ENCODE measurements around the gene EPHA6.

- TF ChIP-seq POLR2A (IDR thresholded peaks at IDR 0.05; ENCODE audit: low read depth, low read length) (no peak), POLR2AphosphoS5 (IDR thresholded peaks at IDR 0.05; ENCODE audit: low read depth, low read length) (no peak), TAF1 (IDR thresholded peaks at IDR 0.05; ENCODE audit: low read depth, low read length) (no peak), POU2F2 (IDR thresholded peaks at IDR 0.05; ENCODE audit: low read depth, low read length) (no peak), SPI1 (IDR thresholded peaks at IDR 0.05; ENCODE audit: low read depth, low read length) (no peak)
These were observed 101.1 kb downstream of the EPHA6 start for GRCh38 chr3:96915445-96915844.
